VCaP (cell line): ENCODE results near the gene DHCR7.

Experiments used
- H3K27ac ChIP-seq: fragments of 450-650 bp; 2 replicates; pipeline ENCODE4 v1.5.1; 2017
- CTCF ChIP-seq: fragments of 450-650 bp; conservative IDR thresholded peaks from 2 replicates; pipeline ENCODE4 v1.5.1; 2017; ENCODE audit warnings: mild to moderate bottlenecking, moderate library complexity

The DHCR7 gene

GRCh38 chr11:71384561-71384960, 63.6 kb downstream of the DHCR7 start:
- TF ChIP-seq CTCF, result no peak
- no peak overlapping the region for H3K27ac ChIP-seq
